Muscle of back (tissue), 11 donors: ENCODE measurements around the gene TMEM30B. TPM values are rescaled to one million over a fixed set of nuclear protein-coding genes. Genes with fewer than 3 reads are reported as not detected.

Experiments used
- DNase-seq, 3 donors: peaks; one replicate each; pipeline versions ENCODE4 v3.0.0 to v3.0.0-alpha.2; 2013
- polyA plus RNA-seq, 10 donors: library from polyadenylated mRNA; unstranded; fragments of 120-200 nt; gene quantifications; one replicate each; pipeline ENCODE4 v1.2.1, GENCODE V29; 2013; ENCODE audit not compliant: insufficient read length in 10 of 10

The TMEM30B gene
- polyA plus RNA-seq, 10 donors: 0.92 to 6.7 (median 4.0) TPM

- DNase-seq: no peak
Measured at GRCh38 chr14:61238611-61239245, 42.4 kb downstream of the TMEM30B start.

- no peak for DNase-seq
Measured at GRCh38 chr14:61234215-61234916, 46.8 kb downstream of the TMEM30B start.

DNA sequence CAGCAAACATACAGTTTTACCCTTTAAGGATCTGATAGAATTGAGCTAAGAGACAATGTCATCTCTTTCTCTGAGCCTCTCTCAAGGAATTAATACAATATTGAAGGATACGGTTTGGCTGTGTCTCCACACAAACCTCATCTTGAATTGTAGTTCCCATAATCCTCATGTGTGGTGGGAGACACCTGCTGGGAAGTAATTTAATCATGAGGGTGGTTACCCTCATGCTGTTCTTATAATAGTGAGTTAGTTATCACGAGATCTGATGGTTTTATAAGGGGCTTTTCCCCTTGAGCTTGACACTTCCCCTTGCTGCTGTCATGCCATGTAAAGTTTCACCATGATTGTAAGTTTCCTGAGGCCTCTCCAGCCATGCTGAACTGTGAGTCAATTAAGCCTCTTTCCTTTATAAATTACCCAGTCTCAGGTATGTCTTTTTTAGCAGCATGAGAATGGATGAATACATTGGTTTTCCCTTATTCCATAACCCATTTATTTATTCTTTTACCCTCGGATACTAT is 47.6 kb downstream of the TMEM30B start:
- no peak for DNase-seq

DNA sequence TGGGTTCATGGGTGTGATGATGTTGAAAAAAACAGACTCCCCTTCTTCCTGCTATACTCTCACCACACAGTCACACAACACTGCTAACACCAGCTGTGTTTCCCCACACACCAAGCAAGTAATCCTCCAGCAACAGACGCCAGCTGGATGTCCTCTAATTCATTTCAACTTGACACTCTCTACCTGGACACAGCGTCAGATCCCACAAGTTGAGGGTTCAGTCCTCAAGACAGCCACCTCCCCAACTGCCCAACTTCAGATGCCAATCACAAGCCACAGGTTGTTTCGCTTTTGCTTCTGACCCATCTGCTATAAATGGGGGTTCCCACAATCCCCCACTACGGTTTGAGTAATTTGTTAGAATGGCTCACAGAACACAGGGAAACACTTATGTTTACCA is 49.3 kb downstream of the TMEM30B start:
- no peak for DNase-seq

- peak in 1 of 3 donors; percentile 44 for DNase-seq
Measured at GRCh38 chr14:61229981-61230380, 51.2 kb downstream of the TMEM30B start.

- DNase-seq: peak in 1 of 3 donors; percentile 40
Measured at GRCh38 chr14:61229475-61229888, 51.7 kb downstream of the TMEM30B start.

- peak in 1 of 3 donors; percentile 38 for DNase-seq
Measured at GRCh38 chr14:61227884-61228591, 53.1 kb downstream of the TMEM30B start.

Other genes with a start within 250 kb of the TMEM30B start
- 10 to 100 TPM; 10.6 to 17.9 (median 15.0) TPM for gene PRKCH, start 40.2 kb upstream of the TMEM30B start, polyA plus RNA-seq